GM12878 (cell line): Measurements from ENCODE around the gene PLEKHG2. TPM values are rescaled to one million over a fixed set of nuclear protein-coding genes. Genes with fewer than 3 reads are reported as not detected.

Experiments used
- BHLHE40 ChIP-seq, 2 experiments: fragments of 450-650 bp in 1 of 2; IDR thresholded peaks; 2 replicates each; pipeline ENCODE4 v1.6.1; 2011 to 2017; ENCODE audit warnings: low read depth in 2 of 2, borderline replicate concordance in 1 of 2, improper control_type of control experiment in 1 of 2, low read length in 1 of 2, mild to moderate bottlenecking in 1 of 2
- CBX3 ChIP-seq: fragments of 200-600 bp; sonication (generic); IDR thresholded peaks from 2 replicates; pipeline ENCODE4 v1.6.1; 2016; ENCODE audit warnings: low read depth, borderline replicate concordance
- CBX5 ChIP-seq: sonication (generic); IDR thresholded peaks from 2 replicates; pipeline ENCODE4 v1.6.1; 2016; ENCODE audit warnings: low read depth, moderate library complexity, mild to moderate bottlenecking, inconsistent platforms
- CHD1 ChIP-seq: IDR thresholded peaks from 2 replicates; pipeline ENCODE4 v1.6.1; 2012; ENCODE audit warnings: low read depth, low read length, improper control_type of control experiment
- EED ChIP-seq: sonication (generic); IDR thresholded peaks from 2 replicates; pipeline ENCODE4 v1.6.1; 2016; ENCODE audit warnings: antibody characterized with exemption, low read depth
- ESRRA ChIP-seq: IDR thresholded peaks from 2 replicates; pipeline ENCODE4 v1.6.1; 2012; ENCODE audit warnings: mild to moderate bottlenecking, low read length, improper control_type of control experiment
- JUNB ChIP-seq: IDR thresholded peaks from 2 replicates; pipeline ENCODE4 v1.6.1; 2016; ENCODE audit warnings: antibody characterized with exemption, mild to moderate bottlenecking
- MLLT1 ChIP-seq: fragments of 450-650 bp; IDR thresholded peaks from 2 replicates; pipeline ENCODE4 v1.6.1; 2016; ENCODE audit warnings: mild to moderate bottlenecking
- PML ChIP-seq: IDR thresholded peaks from 2 replicates; pipeline ENCODE4 v1.6.1; 2012; ENCODE audit warnings: low read length, inconsistent platforms
- POLR2A ChIP-seq: IDR thresholded peaks from 2 replicates; pipeline ENCODE4 v1.6.1; 2011; ENCODE audit warnings: low read depth, mild to moderate bottlenecking, low read length
- POU2F2 ChIP-seq: IDR thresholded peaks from 3 replicates; pipeline ENCODE4 v1.6.1; 2011; ENCODE audit warnings: low read depth, mild to moderate bottlenecking, low read length, borderline replicate concordance
- RAD21 ChIP-seq: IDR thresholded peaks from 2 replicates; pipeline ENCODE4 v1.6.1; 2011; ENCODE audit warnings: mild to moderate bottlenecking, low read depth, low read length, moderate library complexity; ENCODE audit not compliant: insufficient read depth
- RELB ChIP-seq: fragments of 450-650 bp; IDR thresholded peaks from 2 replicates; pipeline ENCODE4 v1.6.1; 2017; ENCODE audit warnings: low read depth, mild to moderate bottlenecking, moderate library complexity
- RUNX3 ChIP-seq: IDR thresholded peaks from 2 replicates; pipeline ENCODE4 v1.6.1; 2012; ENCODE audit warnings: low read length, inconsistent platforms
- SP1 ChIP-seq: IDR thresholded peaks from one replicate; pipeline ENCODE4 v1.6.1; 2011; ENCODE audit warnings: low read depth, low read length
- USF1 ChIP-seq: IDR thresholded peaks from 2 replicates; pipeline ENCODE4 v1.6.1; 2011; ENCODE audit warnings: borderline replicate concordance, low read depth, mild to moderate bottlenecking, moderate library complexity, mixed read lengths, low read length; ENCODE audit not compliant: insufficient read depth; ENCODE audit errors: extremely low read length
- ZBTB33 ChIP-seq: fragments of 450-650 bp; IDR thresholded peaks from 2 replicates; pipeline ENCODE4 v1.6.1; 2017; ENCODE audit warnings: mild to moderate bottlenecking
- ZNF207 ChIP-seq: fragments of 450-650 bp; IDR thresholded peaks from 2 replicates; pipeline ENCODE4 v1.6.1; 2014; ENCODE audit warnings: antibody characterized with exemption, mild to moderate bottlenecking, borderline replicate concordance
- polyA plus RNA-seq, 11 experiments: library from polyadenylated mRNA; depleted of rRNA in 4 of 11; unstranded in 6 of 11; stranded (reverse) in 5 of 11; fragments of >200 nt; fragmentation: Nextera tagmentation in 4 of 11; fragmentation: Illumina TruSeq in 1 of 11; extraction: Ambion mirVana in 4 of 11; extraction: Trizol in 1 of 11; gene quantifications; 1 replicate in 1 of 11; 2 replicates in 10 of 11; pipeline versions ENCODE4 v1.2.1 to v1.2.3, GENCODE V29; 2011 to 2016; ENCODE audit warnings: inconsistent platforms in 2 of 11, missing spikeins in 2 of 11, low read depth in 1 of 11
- total RNA-seq, 4 experiments: library from RNA; depleted of rRNA in 3 of 4; stranded (reverse); fragments of >200 nt in 3 of 4; fragmentation: Illumina TruSeq in 1 of 4; extraction: Trizol in 1 of 4; gene quantifications; 2 replicates each; pipeline versions ENCODE4 v1.2.1 to v1.2.3, GENCODE V29; 2013 to 2021
- TF ChIP-seq, protein P1 (sequence below): fragments of 450-650 bp; IDR thresholded peaks from 2 replicates; pipeline ENCODE4 v1.6.1; 2014; ENCODE audit warnings: mild to moderate bottlenecking
- TF ChIP-seq, protein P2 (sequence below): IDR thresholded peaks from 2 replicates; pipeline ENCODE4 v1.6.1; 2012; ENCODE audit warnings: low read depth, low read length, improper control_type of control experiment

PLEKHG2 gene
- total and polyA plus RNA-seq, 10 of the 15 experiments (the other 5 are each of a cell fraction or from before 2014, with no cell fraction given) = 3.0 to 62.5 (median 17.2) TPM

GRCh38 chr19:39407660-39408391 lies 4.6 kb upstream of the PLEKHG2 start (continued):
- TF ChIP-seq MLLT1 (peak; percentile 93), RUNX3 (no peak), ZNF207 (no peak), PML (no peak), CHD1 (0 out of 2 replicates have a peak, but pooled peaks have one; percentile 46), USF1 (no peak), POLR2A (peak; percentile 63), CBX5 (no peak), ZBTB33 (no peak), CBX3 (no peak), SP1 (no peak), BHLHE40 (IDR thresholded peaks at IDR 0.05; ENCODE audit: borderline replicate concordance in 1 of 2, low read depth in 2 of 2, low read length in 1 of 2) (peak in 1 of 2 experiments; percentile 24; a peak in 1 of 4 replicates), ESRRA (no peak), RAD21 (no peak), JUNB (no peak), POU2F2 (no peak), RELB (0 out of 2 replicates have a peak, but pooled peaks have one; percentile 6), EED (no peak)
- TF ChIP-seq, protein P1, sequence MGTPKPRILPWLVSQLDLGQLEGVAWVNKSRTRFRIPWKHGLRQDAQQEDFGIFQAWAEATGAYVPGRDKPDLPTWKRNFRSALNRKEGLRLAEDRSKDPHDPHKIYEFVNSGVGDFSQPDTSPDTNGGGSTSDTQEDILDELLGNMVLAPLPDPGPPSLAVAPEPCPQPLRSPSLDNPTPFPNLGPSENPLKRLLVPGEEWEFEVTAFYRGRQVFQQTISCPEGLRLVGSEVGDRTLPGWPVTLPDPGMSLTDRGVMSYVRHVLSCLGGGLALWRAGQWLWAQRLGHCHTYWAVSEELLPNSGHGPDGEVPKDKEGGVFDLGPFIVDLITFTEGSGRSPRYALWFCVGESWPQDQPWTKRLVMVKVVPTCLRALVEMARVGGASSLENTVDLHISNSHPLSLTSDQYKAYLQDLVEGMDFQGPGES = no peak
- TF ChIP-seq, protein P2, sequence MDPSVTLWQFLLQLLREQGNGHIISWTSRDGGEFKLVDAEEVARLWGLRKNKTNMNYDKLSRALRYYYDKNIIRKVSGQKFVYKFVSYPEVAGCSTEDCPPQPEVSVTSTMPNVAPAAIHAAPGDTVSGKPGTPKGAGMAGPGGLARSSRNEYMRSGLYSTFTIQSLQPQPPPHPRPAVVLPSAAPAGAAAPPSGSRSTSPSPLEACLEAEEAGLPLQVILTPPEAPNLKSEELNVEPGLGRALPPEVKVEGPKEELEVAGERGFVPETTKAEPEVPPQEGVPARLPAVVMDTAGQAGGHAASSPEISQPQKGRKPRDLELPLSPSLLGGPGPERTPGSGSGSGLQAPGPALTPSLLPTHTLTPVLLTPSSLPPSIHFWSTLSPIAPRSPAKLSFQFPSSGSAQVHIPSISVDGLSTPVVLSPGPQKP = no peak
